Astrocyte (in vitro differentiated cells and primary cell): ENCODE data around the gene MMEL1. TPM values are rescaled to one million over a fixed set of nuclear protein-coding genes. Genes with fewer than 3 reads are reported as not detected.

Experiments
- DNase-seq: peaks from one replicate; pipeline ENCODE4 v3.0.0-alpha.2; 2010; ENCODE audit warnings: low read depth
- FAIRE-seq: peaks from 2 replicates; lab custom pipeline; 2011; peaks lifted over from hg19 to GRCh38; lab: Jason Lieb, UNC
- H2AFZ ChIP-seq: 2 replicates; pipeline ENCODE4 v1.6.0; 2012; ENCODE audit warnings: low read depth, low read length, inconsistent platforms
- H3K27ac ChIP-seq: 2 replicates; pipeline ENCODE4 v1.5.1; 2011; ENCODE audit warnings: low read depth, low read length, inconsistent platforms
- H3K27me3 ChIP-seq: 2 replicates; pipeline ENCODE4 v1.6.0; 2011; ENCODE audit warnings: low read length, inconsistent platforms; ENCODE audit not compliant: insufficient read depth
- H3K36me3 ChIP-seq: 2 replicates; pipeline ENCODE4 v1.5.1; 2011; ENCODE audit warnings: low read length, inconsistent platforms; ENCODE audit not compliant: insufficient read depth
- H3K4me1 ChIP-seq: 2 replicates; pipeline ENCODE4 v1.5.1; 2011; ENCODE audit warnings: low read length, inconsistent platforms; ENCODE audit not compliant: insufficient read depth
- H3K4me2 ChIP-seq: 2 replicates; pipeline ENCODE4 v1.6.0; 2012; ENCODE audit warnings: low read length, inconsistent platforms
- H3K4me3 ChIP-seq: 2 replicates; pipeline ENCODE4 v1.5.1; 2011; ENCODE audit warnings: low read depth, mild to moderate bottlenecking, low read length, inconsistent platforms; ENCODE audit not compliant: insufficient read depth
- H3K79me2 ChIP-seq: 2 replicates; pipeline ENCODE4 v1.6.0; 2012; ENCODE audit warnings: mild to moderate bottlenecking, low read length, inconsistent platforms; ENCODE audit not compliant: insufficient read depth
- H3K9ac ChIP-seq: 2 replicates; pipeline ENCODE4 v1.6.0; 2012; ENCODE audit warnings: mild to moderate bottlenecking, low read length, inconsistent platforms
- H3K9me3 ChIP-seq: 2 replicates; pipeline ENCODE4 v1.5.1; 2012; ENCODE audit warnings: low read depth, mild to moderate bottlenecking, low read length, inconsistent platforms; ENCODE audit not compliant: insufficient read depth
- H4K20me1 ChIP-seq: 2 replicates; pipeline ENCODE4 v1.6.0; 2012; ENCODE audit warnings: low read length, inconsistent platforms; ENCODE audit not compliant: insufficient read depth
- H3K27ac Mint-ChIP-seq: one replicate; pipeline ENCODE4 v1.8.0; 2021; ENCODE audit warnings: mild to moderate bottlenecking, mixed read lengths; ENCODE audit not compliant: unreplicated experiment
- H3K27me3 Mint-ChIP-seq: one replicate; pipeline ENCODE4 v1.8.0; 2021; ENCODE audit warnings: low read depth, mixed read lengths; ENCODE audit not compliant: unreplicated experiment
- H3K36me3 Mint-ChIP-seq: one replicate; pipeline ENCODE4 v1.8.0; 2021; ENCODE audit warnings: low read depth, mixed read lengths; ENCODE audit not compliant: unreplicated experiment
- H3K4me1 Mint-ChIP-seq: one replicate; pipeline ENCODE4 v1.8.0; 2021; ENCODE audit warnings: low read depth, mixed read lengths; ENCODE audit not compliant: unreplicated experiment
- H3K4me3 Mint-ChIP-seq: one replicate; pipeline ENCODE4 v1.8.0; 2021; ENCODE audit warnings: mild to moderate bottlenecking, moderate library complexity, mixed read lengths; ENCODE audit not compliant: unreplicated experiment
- H3K9me3 Mint-ChIP-seq: one replicate; pipeline ENCODE4 v1.8.0; 2021; ENCODE audit warnings: mild to moderate bottlenecking, mixed read lengths; ENCODE audit not compliant: unreplicated experiment
- CTCF ChIP-seq: IDR thresholded peaks from 2 replicates; pipeline ENCODE4 v1.5.1; 2011; ENCODE audit warnings: low read depth, mild to moderate bottlenecking, inconsistent platforms, low read length, moderate library complexity; ENCODE audit not compliant: insufficient read depth
- EZH2 ChIP-seq: IDR thresholded peaks from 2 replicates; pipeline ENCODE4 v1.6.1; 2012; ENCODE audit warnings: mild to moderate bottlenecking, low read length, inconsistent platforms; ENCODE audit not compliant: insufficient read depth
- total RNA-seq: library from RNA; stranded (reverse); gene quantifications from 2 replicates; pipeline ENCODE4 v1.2.1, GENCODE V29; 2021

The MMEL1 gene
- total RNA-seq, 1 donor from 2014 or later = not detected

- Histone ChIP-seq H3K4me1 (peaks cover 3% of the 10 kb centered on the region), H4K20me1 (no peaks in the 10 kb centered on the region), H3K9ac (no peak overlapping the region), H2AFZ (peak overlapping the region; percentile 41), H3K9me3 (no peaks in the 10 kb centered on the region), H3K4me2 (peak overlapping the region; percentile 60), H3K4me3 (no peak overlapping the region), H3K27me3 (no peaks in the 10 kb centered on the region), H3K79me2 (no peaks in the 10 kb centered on the region), H3K27ac (no peak overlapping the region), H3K36me3 (no peaks in the 10 kb centered on the region)
- Mint-ChIP-seq H3K27ac (no peak overlapping the region), H3K9me3 (peaks cover 3% of the 10 kb centered on the region), H3K4me3 (no peak overlapping the region), H3K36me3 (peaks cover 2% of the 10 kb centered on the region), H3K27me3 (no peaks in the 10 kb centered on the region), H3K4me1 (no peaks in the 10 kb centered on the region)
- TF ChIP-seq EZH2 (no peak), CTCF (no peak)
- DNase-seq (no peak), FAIRE-seq (no peak)
Observed at GRCh38 chr1:2594001-2594640, 38.7 kb downstream of the MMEL1 start.

- no peak overlapping the region for H3K4me3 Mint-ChIP-seq
- H3K4me1 Mint-ChIP-seq = no peaks in the 10 kb centered on the region
- Histone ChIP-seq H3K4me3 (no peak overlapping the region), H3K4me2 (no peak overlapping the region), H4K20me1 (no peaks in the 10 kb centered on the region), H3K36me3 (no peaks in the 10 kb centered on the region), H3K27ac (no peak overlapping the region), H3K79me2 (no peaks in the 10 kb centered on the region), H2AFZ (peak overlapping the region; percentile 41), H3K27me3 (no peaks in the 10 kb centered on the region), H3K9me3 (no peaks in the 10 kb centered on the region), H3K4me1 (peaks cover 3% of the 10 kb centered on the region), H3K9ac (no peak overlapping the region)
- H3K9me3 Mint-ChIP-seq = no peaks in the 10 kb centered on the region
- TF ChIP-seq EZH2 (no peak), CTCF (no peak)
- H3K36me3 Mint-ChIP-seq = no peaks in the 10 kb centered on the region
- no peaks in the 10 kb centered on the region for H3K27me3 Mint-ChIP-seq
- FAIRE-seq (no peak), DNase-seq (no peak)
- no peak overlapping the region for H3K27ac Mint-ChIP-seq
Observed at GRCh38 chr1:2593251-2593878, 39.5 kb downstream of the MMEL1 start.

GRCh38 chr1:2592672-2593071 lies 40.1 kb downstream of the MMEL1 start:
- FAIRE-seq = no peak
- Mint-ChIP-seq H3K27ac (no peak overlapping the region), H3K4me3 (no peak overlapping the region)

More at GRCh38 chr1:2592672-2593071, 40.1 kb downstream of the MMEL1 start:
- H2AFZ ChIP-seq = no peak overlapping the region
- H3K4me3 ChIP-seq = no peak overlapping the region
- H4K20me1 ChIP-seq = no peaks in the 10 kb centered on the region
- H3K36me3 ChIP-seq = no peaks in the 10 kb centered on the region
- DNase-seq = no peak
- TF ChIP-seq EZH2 (no peak), CTCF (no peak)
- H3K27me3 ChIP-seq = no peaks in the 10 kb centered on the region
- H3K4me1 Mint-ChIP-seq = no peaks in the 10 kb centered on the region
- H3K27ac ChIP-seq = no peak overlapping the region
- no peaks in the 10 kb centered on the region for H3K9me3 Mint-ChIP-seq
- no peaks in the 10 kb centered on the region for H3K27me3 Mint-ChIP-seq
- no peaks in the 10 kb centered on the region for H3K9me3 ChIP-seq
- no peaks in the 10 kb centered on the region for H3K36me3 Mint-ChIP-seq
- no peaks in the 10 kb centered on the region for H3K79me2 ChIP-seq
- no peak overlapping the region for H3K4me2 ChIP-seq
- H3K9ac ChIP-seq = no peak overlapping the region
- peaks cover 5% of the 10 kb centered on the region for H3K4me1 ChIP-seq
